HG03442 (cell line): Measurements from ENCODE around the gene FBXL5.

Experiments
- ATAC-seq: cut with Tn5 transposase; IDR thresholded peaks from one replicate; pipeline ENCODE4 v1.9.1; 2021; ENCODE audit warnings: mild to moderate bottlenecking, moderate library complexity; ENCODE audit not compliant: unreplicated experiment

The FBXL5 gene

GRCh38 chr4:15563871-15564270 is 91.3 kb downstream of the FBXL5 start:
- no peak for ATAC-seq

GRCh38 chr4:15562623-15563022 is 92.5 kb downstream of the FBXL5 start:
- ATAC-seq, result no peak

DNA sequence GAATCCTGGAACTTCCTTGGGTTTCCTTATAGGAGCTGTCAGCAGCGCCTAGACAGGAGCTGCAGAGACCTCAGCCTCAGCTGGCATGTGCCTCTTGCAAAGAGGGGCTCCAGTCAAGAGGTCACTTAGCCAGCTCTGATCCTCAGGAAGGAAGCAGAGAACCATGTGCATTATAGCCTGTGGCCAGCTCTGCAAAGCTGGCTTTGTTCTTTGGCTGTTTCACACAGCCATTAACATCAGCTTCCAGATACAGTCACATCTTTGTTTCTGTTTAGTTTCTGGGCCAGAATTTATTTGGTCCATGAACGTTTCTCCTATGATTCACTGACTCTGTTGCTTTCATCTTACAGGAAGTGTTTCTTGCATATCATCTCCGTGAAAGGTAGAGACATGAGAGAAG is 93.0 kb downstream of the FBXL5 start:
- no peak for ATAC-seq

GRCh38 chr4:15558561-15558960 is 96.6 kb downstream of the FBXL5 start:
- no peak for ATAC-seq

- ATAC-seq, result no peak
Observed at GRCh38 chr4:15557786-15558550, 97.2 kb downstream of the FBXL5 start.

- no peak for ATAC-seq
Observed at GRCh38 chr4:15556511-15557092, 98.6 kb downstream of the FBXL5 start.
